Tongue (tissue), 2 donors: Measurements from ENCODE around the gene PRADC1. TPM values are rescaled to one million over a fixed set of nuclear protein-coding genes. Genes with fewer than 3 reads are reported as not detected.
"Not testable (repeated sequence)": the region's sequence is repeated elsewhere in the genome, so short reads cannot be mapped to it uniquely, and the experiment has no call there.

Experiments
- DNase-seq: peaks from one replicate; pipeline ENCODE4 v3.0.0-alpha.2; 2015
- total RNA-seq: library from RNA; depleted of rRNA; stranded (reverse); fragments of >200 nt; gene quantifications from one replicate; pipeline ENCODE4 v1.2.3, GENCODE V29; 2014

Gene PRADC1
- 49.1 TPM for total RNA-seq

GRCh38 chr2:73233154-73233931, at the start of gene PRADC1:
PRADC1 (minus strand) TSS chr2:73233239; CDS start chr2:73233160, 79 bp downstream.
- peak; percentile 100 for DNase-seq

- no peak for DNase-seq
These were observed 48.2 kb upstream of the PRADC1 start for GRCh38 chr2:73281244-73281643.

GRCh38 chr2:73279852-73280251, 46.8 kb upstream of the PRADC1 start:
- DNase-seq, result no peak

GRCh38 chr2:73272270-73272669, 39.2 kb upstream of the PRADC1 start:
- no peak for DNase-seq

- DNase-seq, result no peak
These were observed 36.8 kb upstream of the PRADC1 start for GRCh38 chr2:73269686-73270465.

GRCh38 chr2:73268830-73269685, 36.0 kb upstream of the PRADC1 start:
- DNase-seq, result peak; percentile 20

GRCh38 chr2:73268366-73268829, 35.4 kb upstream of the PRADC1 start:
- no peak for DNase-seq

- DNase-seq, result no peak
These were observed 34.0 kb upstream of the PRADC1 start for GRCh38 chr2:73267008-73267407.

- DNase-seq, result peak; percentile 10
These were observed 33.2 kb upstream of the PRADC1 start for GRCh38 chr2:73266061-73266901.

- no peak for DNase-seq
These were observed 32.4 kb upstream of the PRADC1 start for GRCh38 chr2:73265298-73266060.

GRCh38 chr2:73264783-73265182, 31.7 kb upstream of the PRADC1 start:
- no peak for DNase-seq

- no peak for DNase-seq
These were observed 31.2 kb upstream of the PRADC1 start for GRCh38 chr2:73264332-73264606.

- no peak for DNase-seq
These were observed 30.7 kb upstream of the PRADC1 start for GRCh38 chr2:73263540-73264331.

GRCh38 chr2:73262691-73263429, 29.8 kb upstream of the PRADC1 start:
- DNase-seq, result not testable (repeated sequence)

- DNase-seq, result no peak
These were observed 29.1 kb upstream of the PRADC1 start for GRCh38 chr2:73262108-73262651.

- DNase-seq, result peak; percentile 32
These were observed 27.4 kb upstream of the PRADC1 start for GRCh38 chr2:73260338-73260984.

GRCh38 chr2:73259704-73260337, 26.8 kb upstream of the PRADC1 start:
- no peak for DNase-seq

- DNase-seq, result no peak
These were observed 26.2 kb upstream of the PRADC1 start for GRCh38 chr2:73259276-73259675.
